Peyer's patch (tissue), 4 donors: ENCODE data around the gene HDAC4.

Experiments
- CTCF ChIP-seq, 6 experiments: fragments of 450-650 bp in 4 of 6; fragments of 200-600 bp in 2 of 6; sonication (generic) in 1 of 6; IDR thresholded peaks; one replicate each; pipeline ENCODE4 v1.5.1; 2017 to 2019; ENCODE audit warnings: antibody characterized with exemption in 6 of 6, mild to moderate bottlenecking in 3 of 6, moderate library complexity in 1 of 6
- POLR2A ChIP-seq, 2 donors: fragments of 450-650 bp; IDR thresholded peaks; one replicate each; pipeline ENCODE4 v1.5.1; 2017; ENCODE audit warnings: antibody characterized with exemption in 2 of 2, mild to moderate bottlenecking in 2 of 2, moderate library complexity in 2 of 2

GRCh38 chr2:239162976-239163687 is 237.7 kb downstream of the HDAC4 start:
- TF ChIP-seq POLR2A (IDR thresholded peaks at IDR 0.05) (no peak), CTCF (IDR thresholded peaks at IDR 0.05) (no peak)
